ENCODE measurements around the gene NUDT7.

DNA sequence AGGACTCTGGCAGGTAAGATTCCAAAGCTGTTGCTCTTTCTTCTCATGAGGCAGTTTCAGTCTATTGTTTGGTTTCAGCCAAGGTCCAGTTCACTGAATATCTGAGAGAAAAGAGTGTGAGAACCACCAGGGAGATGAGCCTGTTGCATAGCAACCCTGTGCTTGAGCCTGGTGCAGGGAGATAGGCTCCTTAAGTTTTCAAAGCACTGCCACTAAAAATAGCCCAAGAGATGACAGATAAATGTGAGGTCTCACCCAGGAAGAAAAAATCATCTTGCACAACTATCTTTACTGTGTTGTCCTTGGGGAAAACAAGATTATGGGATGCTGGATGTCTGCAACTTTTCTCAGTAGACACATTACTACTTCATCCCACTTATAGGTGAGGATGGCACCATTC lies 26.2 kb upstream of the NUDT7 start:
- TF ChIP-seq, protein P1, sequence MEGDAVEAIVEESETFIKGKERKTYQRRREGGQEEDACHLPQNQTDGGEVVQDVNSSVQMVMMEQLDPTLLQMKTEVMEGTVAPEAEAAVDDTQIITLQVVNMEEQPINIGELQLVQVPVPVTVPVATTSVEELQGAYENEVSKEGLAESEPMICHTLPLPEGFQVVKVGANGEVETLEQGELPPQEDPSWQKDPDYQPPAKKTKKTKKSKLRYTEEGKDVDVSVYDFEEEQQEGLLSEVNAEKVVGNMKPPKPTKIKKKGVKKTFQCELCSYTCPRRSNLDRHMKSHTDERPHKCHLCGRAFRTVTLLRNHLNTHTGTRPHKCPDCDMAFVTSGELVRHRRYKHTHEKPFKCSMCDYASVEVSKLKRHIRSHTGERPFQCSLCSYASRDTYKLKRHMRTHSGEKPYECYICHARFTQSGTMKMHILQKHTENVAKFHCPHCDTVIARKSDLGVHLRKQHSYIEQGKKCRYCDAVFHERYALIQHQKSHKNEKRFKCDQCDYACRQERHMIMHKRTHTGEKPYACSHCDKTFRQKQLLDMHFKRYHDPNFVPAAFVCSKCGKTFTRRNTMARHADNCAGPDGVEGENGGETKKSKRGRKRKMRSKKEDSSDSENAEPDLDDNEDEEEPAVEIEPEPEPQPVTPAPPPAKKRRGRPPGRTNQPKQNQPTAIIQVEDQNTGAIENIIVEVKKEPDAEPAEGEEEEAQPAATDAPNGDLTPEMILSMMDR (IDR thresholded peaks at IDR 0.05), result no peak
- TF ChIP-seq POLR2A (IDR thresholded peaks at IDR 0.05), result no peak

Data from heart left ventricle (tissue), 13 donors.